OCI-LY3 (cell line): ENCODE results near the gene HTT.

Source experiments
- EZH2phosphoT487 ChIP-seq: fragments of 200-600 bp; shearing (Covaris generic); IDR thresholded peaks from 2 replicates; pipeline ENCODE4 v1.6.1; 2018; ENCODE audit warnings: antibody characterized with exemption, mixed run types, low read depth
- TF ChIP-seq, protein P1 (sequence below): fragments of 200-600, 300-600 bp; sonication (generic); IDR thresholded peaks from 2 replicates; pipeline ENCODE4 v1.5.1; 2014; ENCODE audit warnings: antibody characterized with exemption, low read length, low read depth

DNA sequence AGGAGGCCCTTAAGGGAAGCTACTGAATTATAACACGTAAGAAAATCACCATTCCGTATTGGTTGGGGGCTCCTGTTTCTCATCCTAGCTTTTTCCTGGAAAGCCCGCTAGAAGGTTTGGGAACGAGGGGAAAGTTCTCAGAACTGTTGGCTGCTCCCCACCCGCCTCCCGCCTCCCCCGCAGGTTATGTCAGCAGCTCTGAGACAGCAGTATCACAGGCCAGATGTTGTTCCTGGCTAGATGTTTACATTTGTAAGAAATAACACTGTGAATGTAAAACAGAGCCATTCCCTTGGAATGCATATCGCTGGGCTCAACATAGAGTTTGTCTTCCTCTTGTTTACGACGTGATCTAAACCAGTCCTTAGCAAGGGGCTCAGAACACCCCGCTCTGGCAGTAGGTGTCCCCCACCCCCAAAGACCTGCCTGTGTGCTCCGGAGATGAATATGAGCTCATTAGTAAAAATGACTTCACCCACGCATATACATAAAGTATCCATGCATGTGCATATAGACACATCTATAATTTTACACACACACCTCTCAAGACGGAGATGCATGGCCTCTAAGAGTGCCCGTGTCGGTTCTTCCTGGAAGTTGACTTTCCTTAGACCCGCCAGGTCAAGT, 167.5 kb downstream of the HTT start:
- TF ChIP-seq, protein P1, sequence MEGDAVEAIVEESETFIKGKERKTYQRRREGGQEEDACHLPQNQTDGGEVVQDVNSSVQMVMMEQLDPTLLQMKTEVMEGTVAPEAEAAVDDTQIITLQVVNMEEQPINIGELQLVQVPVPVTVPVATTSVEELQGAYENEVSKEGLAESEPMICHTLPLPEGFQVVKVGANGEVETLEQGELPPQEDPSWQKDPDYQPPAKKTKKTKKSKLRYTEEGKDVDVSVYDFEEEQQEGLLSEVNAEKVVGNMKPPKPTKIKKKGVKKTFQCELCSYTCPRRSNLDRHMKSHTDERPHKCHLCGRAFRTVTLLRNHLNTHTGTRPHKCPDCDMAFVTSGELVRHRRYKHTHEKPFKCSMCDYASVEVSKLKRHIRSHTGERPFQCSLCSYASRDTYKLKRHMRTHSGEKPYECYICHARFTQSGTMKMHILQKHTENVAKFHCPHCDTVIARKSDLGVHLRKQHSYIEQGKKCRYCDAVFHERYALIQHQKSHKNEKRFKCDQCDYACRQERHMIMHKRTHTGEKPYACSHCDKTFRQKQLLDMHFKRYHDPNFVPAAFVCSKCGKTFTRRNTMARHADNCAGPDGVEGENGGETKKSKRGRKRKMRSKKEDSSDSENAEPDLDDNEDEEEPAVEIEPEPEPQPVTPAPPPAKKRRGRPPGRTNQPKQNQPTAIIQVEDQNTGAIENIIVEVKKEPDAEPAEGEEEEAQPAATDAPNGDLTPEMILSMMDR = no peak
- no peak for TF ChIP-seq EZH2phosphoT487
